ENCODE measurements around the gene TPRA1. TPM values are rescaled to one million over a fixed set of nuclear protein-coding genes. Genes with fewer than 3 reads are reported as not detected.
A peak's percentile ranks its signal among the peaks of the same experiment; 100 is the strongest.

The TPRA1 gene
- total RNA-seq, 2 experiments from 2014 or later, result 26.6 to 28.0 TPM

DNA sequence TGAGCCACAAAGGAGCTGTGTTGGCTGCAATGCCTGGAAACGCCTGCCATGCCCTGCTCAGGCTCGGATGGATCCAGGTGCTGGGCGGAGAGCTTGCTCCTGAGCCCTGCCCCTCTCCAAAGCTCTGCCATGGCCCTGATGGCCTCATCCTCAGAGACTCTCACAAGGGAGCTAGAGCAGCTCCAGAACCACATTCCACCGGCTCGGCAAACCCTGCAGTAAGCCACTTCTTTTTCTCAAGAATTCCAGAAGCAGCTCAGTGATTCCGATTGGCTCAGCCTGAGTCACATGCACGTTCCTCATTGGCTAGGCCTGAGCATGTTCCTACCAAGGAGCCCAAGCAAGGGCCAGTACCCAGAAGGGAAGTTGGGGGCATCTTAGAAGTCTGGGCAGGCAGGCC lies 24.8 kb downstream of the TPRA1 start:
- no peak for TF ChIP-seq CTCF (IDR thresholded peaks at IDR 0.05)
- CTCF ChIA-PET, result interaction anchor here (0.7 to 3.7 kb wide), 2 partner anchors 9 to 22 kb away, joined by 3 to 18 read pairs; no protein-coding TSS in a partner anchor
- Mint-ChIP-seq H3K36me3 (ENCODE audit: low read depth) (no peaks in the 10 kb centered on the region), H3K9me3 (peaks cover under 1% of the 10 kb centered on the region), H3K27ac (no peak overlapping the region), H3K4me3 (no peak overlapping the region), H3K27me3 (peaks cover 7% of the 10 kb centered on the region), H3K4me1 (ENCODE audit: low read depth) (no peaks in the 10 kb centered on the region)
- ATAC-seq (no peak), DNase-seq (no peak)
- POLR2A ChIA-PET, result no interaction called here
- intact Hi-C loops (cut with micrococcal nuclease), result no loop called here

DNA sequence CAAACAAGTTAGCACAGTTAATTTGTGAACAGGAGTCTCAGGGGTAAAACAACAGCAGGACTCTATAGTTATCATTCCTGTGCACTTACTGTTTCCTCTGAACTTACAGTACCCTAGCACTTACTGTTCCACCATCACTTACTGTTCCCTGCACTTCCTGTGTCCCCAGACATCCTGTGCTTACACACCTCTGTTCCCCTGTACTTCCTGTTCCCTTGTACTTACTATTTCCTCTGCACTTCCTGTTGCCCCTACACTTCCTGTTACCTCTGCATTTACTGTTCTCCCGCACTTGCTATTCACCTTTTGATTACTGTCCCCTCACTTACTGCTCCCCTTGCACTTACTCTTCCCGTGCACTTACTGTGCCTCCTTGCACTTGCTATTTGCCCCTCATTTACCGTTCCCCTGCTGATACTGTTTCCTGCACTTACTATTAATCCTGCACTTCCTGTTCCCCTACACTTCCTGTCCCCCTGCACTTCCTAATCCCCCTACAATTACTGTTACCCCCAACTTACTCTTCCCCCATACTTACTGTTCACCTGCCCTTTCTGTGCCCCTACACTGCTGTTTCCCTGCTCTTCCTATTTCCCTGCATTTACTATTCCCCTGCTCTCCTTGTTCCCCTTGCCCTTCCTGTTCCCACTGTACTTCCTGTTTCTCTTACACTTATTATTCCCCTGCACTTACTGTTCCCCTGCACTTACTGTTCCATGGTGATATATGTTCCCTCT lies 30.3 kb downstream of the TPRA1 start:
- intact Hi-C loops (cut with micrococcal nuclease), result no loop called here
- H3K27ac Mint-ChIP-seq, result peak overlapping the region; percentile 27
- peak; percentile 80 for ATAC-seq
- DNase-seq, result peak; percentile 26
- POLR2A ChIA-PET, result no interaction called here
- TF ChIP-seq CTCF (IDR thresholded peaks at IDR 0.05), result no peak
- peaks cover 13% of the 10 kb centered on the region for H3K9me3 Mint-ChIP-seq
- H3K27me3 Mint-ChIP-seq, result peaks cover 8% of the 10 kb centered on the region
- CTCF ChIA-PET, result no interaction called here
- no peak overlapping the region for H3K4me3 Mint-ChIP-seq
- H3K36me3 Mint-ChIP-seq (ENCODE audit: low read depth), result peaks cover 9% of the 10 kb centered on the region
- H3K4me1 Mint-ChIP-seq (ENCODE audit: low read depth), result peaks cover 5% of the 10 kb centered on the region

DNA sequence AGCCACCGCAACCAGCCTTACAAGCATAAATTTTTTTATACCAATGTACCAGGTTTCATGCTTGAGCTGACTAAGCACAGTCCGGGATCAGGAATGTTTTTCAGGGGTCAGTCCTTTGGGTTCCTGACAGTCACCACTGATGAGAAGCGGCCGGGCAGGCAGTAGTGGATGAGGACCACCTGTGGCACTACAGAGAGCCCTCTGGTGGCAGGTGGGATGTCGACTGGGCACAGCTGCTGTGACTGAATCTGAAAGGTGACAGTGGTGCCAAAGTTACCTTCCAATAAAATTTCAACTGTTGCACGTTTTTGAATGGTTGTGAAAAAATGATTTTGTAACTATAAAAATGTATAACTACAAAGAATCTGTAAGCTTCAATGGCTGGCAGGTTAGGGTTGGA lies 34.0 kb downstream of the TPRA1 start:
- intact Hi-C loops (cut with micrococcal nuclease), result no loop called here
- Mint-ChIP-seq H3K9me3 (peaks cover 13% of the 10 kb centered on the region), H3K4me1 (ENCODE audit: low read depth) (peaks cover 5% of the 10 kb centered on the region), H3K4me3 (no peak overlapping the region), H3K36me3 (ENCODE audit: low read depth) (peaks cover 9% of the 10 kb centered on the region), H3K27me3 (peaks cover 10% of the 10 kb centered on the region), H3K27ac (no peak overlapping the region)
- DNase-seq, result no peak
- CTCF ChIA-PET, result interaction anchor here (2.5 kb wide), 1 partner anchor 9 kb away, joined by 12 read pairs; no protein-coding TSS in a partner anchor
- no peak for ATAC-seq
- POLR2A ChIA-PET, result interaction anchor here (0.7 kb wide), 1 partner anchor 13 kb away, joined by 3 read pairs; no protein-coding TSS in a partner anchor
- TF ChIP-seq CTCF (IDR thresholded peaks at IDR 0.05), result no peak

- POLR2A ChIA-PET, result no interaction called here
- Mint-ChIP-seq H3K4me1 (ENCODE audit: low read depth) (peaks cover under 1% of the 10 kb centered on the region), H3K27me3 (peaks cover 10% of the 10 kb centered on the region), H3K9me3 (peaks cover 7% of the 10 kb centered on the region), H3K27ac (no peak overlapping the region), H3K36me3 (ENCODE audit: low read depth) (peaks cover 4% of the 10 kb centered on the region), H3K4me3 (no peak overlapping the region)
- intact Hi-C loops (cut with micrococcal nuclease), result no loop called here
- CTCF ChIA-PET, result interaction anchor here (2.5 kb wide), 1 partner anchor 7 kb away, joined by 12 read pairs; no protein-coding TSS in a partner anchor
- DNase-seq (no peak), ATAC-seq (no peak)
- TF ChIP-seq CTCF (IDR thresholded peaks at IDR 0.05), result no peak
These were observed 35.4 kb downstream of the TPRA1 start for GRCh38 chr3:127555108-127555507.

- Mint-ChIP-seq H3K27ac (no peak overlapping the region), H3K36me3 (ENCODE audit: low read depth) (no peaks in the 10 kb centered on the region), H3K27me3 (peaks cover 9% of the 10 kb centered on the region), H3K4me3 (no peak overlapping the region), H3K9me3 (no peaks in the 10 kb centered on the region), H3K4me1 (ENCODE audit: low read depth) (peaks cover 4% of the 10 kb centered on the region)
- ChIA-PET CTCF (interaction anchor here (1.0 to 2.1 kb wide), 3 partner anchors 7 to 872 kb away, joined by 3 to 7 read pairs (median 4); no protein-coding TSS in a partner anchor), POLR2A (no interaction called here)
- DNase-seq (no peak), ATAC-seq (no peak)
- TF ChIP-seq CTCF (IDR thresholded peaks at IDR 0.05), result no peak
- intact Hi-C loops (cut with micrococcal nuclease), result no loop called here
These were observed 38.5 kb downstream of the TPRA1 start for GRCh38 chr3:127552038-127552437.

Data from activated CD8-positive, alpha-beta T cell treated with anti-CD3 and anti-CD28 coated beads for 36 hours (primary cell).